Activated T-helper 9 cell treated with anti-CD3 and anti-CD28 coated beads, Interleukin-2, amount 50 U/mL, for 16 hours (primary cell): ENCODE data around the gene CROCC2.

ENCODE experiments used
- DNase-seq: peaks from one replicate; pipeline ENCODE4 v3.0.0-alpha.2; 2020; ENCODE audit warnings: low read depth

Gene CROCC2

GRCh38 chr2:240906141-240906910, at the start of gene CROCC2:
CROCC2 (plus strand) TSS chr2:240906336; CDS start chr2:240906514, 178 bp downstream.
- no peak for DNase-seq

GRCh38 chr2:240857039-240858008, 48.8 kb upstream of the CROCC2 start:
- DNase-seq: no peak

- no peak for DNase-seq
Observed at GRCh38 chr2:240858321-240858720, 47.8 kb upstream of the CROCC2 start.

GRCh38 chr2:240858871-240859270, 47.3 kb upstream of the CROCC2 start:
- DNase-seq: no peak

- DNase-seq: no peak
Observed at GRCh38 chr2:240861547-240861946, 44.6 kb upstream of the CROCC2 start.

- DNase-seq: no peak
Observed at GRCh38 chr2:240864475-240864874, 41.7 kb upstream of the CROCC2 start.

GRCh38 chr2:240865391-240865790, 40.7 kb upstream of the CROCC2 start:
- no peak for DNase-seq

- DNase-seq: no peak
Observed at GRCh38 chr2:240868286-240869108, 37.6 kb upstream of the CROCC2 start, which contains the start of gene AGXT. AGXT (plus strand) TSS chr2:240868824; CDS start chr2:240868866, 42 bp downstream.

- no peak for DNase-seq
Observed at GRCh38 chr2:240869109-240869955, 36.8 kb upstream of the CROCC2 start.

- no peak for DNase-seq
Observed at GRCh38 chr2:240869956-240870875, 35.9 kb upstream of the CROCC2 start.

- DNase-seq: no peak
Observed at GRCh38 chr2:240871071-240871958, 34.8 kb upstream of the CROCC2 start.

- DNase-seq: no peak
Observed at GRCh38 chr2:240872317-240873097, 33.6 kb upstream of the CROCC2 start.

- DNase-seq: no peak
Observed at GRCh38 chr2:240873098-240873788, 32.9 kb upstream of the CROCC2 start.

- no peak for DNase-seq
Observed at GRCh38 chr2:240873805-240874714, 32.1 kb upstream of the CROCC2 start.

GRCh38 chr2:240874715-240875227, 31.4 kb upstream of the CROCC2 start:
- no peak for DNase-seq
